Activated gamma-delta T cell treated with anti-CD3 and anti-CD28 coated beads, Interleukin-2, amount 50 U/mL, for 16 hours (primary cell): Measurements from ENCODE around the gene TPTE2.
"Not testable (repeated sequence)": the region's sequence is repeated elsewhere in the genome, so short reads cannot be mapped to it uniquely, and the experiment has no call there.

Source experiments
- DNase-seq: peaks from one replicate; pipeline ENCODE4 v3.0.0-alpha.2; 2020; ENCODE audit warnings: low read depth

Gene TPTE2

GRCh38 chr13:19561127-19561582, at the start of gene TPTE2:
TPTE2 (minus strand) TSS chr13:19561532; CDS start chr13:19503234, 58,298 bp downstream.
- not testable (repeated sequence) for DNase-seq

DNA sequence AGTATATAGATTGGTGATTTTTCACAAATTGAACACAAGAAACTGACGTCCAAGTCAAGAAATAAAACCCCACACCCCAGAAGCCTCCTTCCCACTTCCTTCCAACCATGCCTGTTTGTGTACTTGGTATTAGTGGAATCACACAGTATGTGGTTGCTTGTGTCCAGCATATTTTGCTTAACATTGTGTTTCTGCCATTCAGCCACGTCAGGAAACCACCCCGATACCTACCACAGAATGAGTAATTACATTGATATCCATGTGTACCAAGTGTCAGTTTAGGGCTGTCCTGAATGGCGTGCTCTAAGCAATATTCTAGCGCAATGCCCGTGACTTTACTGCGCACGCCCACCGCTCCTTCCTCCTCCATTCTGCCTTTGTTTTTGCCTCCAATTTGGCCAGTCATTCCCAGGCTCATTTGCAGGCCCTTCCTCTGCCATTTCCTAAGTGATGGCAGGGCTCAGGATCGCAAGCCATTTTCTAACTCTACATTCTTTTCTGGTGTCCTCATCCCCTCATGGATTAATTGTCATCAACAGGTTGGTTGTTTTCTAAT, 46.3 kb upstream of the TPTE2 start:
- DNase-seq: no peak

GRCh38 chr13:19606737-19607136, 45.4 kb upstream of the TPTE2 start:
- no peak for DNase-seq

DNA sequence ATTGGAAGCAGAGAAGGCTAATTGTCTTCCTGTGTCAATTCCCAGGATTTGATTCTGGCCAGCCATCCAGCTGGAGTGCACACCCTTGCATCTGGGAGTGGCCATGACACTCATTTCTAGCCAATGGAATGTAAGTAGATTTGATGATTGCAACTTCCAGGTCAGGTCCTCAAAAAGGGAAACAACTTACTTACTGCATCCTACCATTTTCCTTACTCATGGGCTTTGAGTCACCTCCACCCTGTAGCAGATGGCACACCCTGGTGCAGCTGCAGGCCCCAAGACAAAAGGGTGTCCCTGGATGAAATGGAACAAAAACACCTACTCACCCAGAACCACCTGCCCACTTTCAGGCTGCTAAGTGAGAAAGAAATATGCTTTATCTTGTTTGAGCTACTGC, 44.8 kb upstream of the TPTE2 start:
- DNase-seq: no peak

DNA sequence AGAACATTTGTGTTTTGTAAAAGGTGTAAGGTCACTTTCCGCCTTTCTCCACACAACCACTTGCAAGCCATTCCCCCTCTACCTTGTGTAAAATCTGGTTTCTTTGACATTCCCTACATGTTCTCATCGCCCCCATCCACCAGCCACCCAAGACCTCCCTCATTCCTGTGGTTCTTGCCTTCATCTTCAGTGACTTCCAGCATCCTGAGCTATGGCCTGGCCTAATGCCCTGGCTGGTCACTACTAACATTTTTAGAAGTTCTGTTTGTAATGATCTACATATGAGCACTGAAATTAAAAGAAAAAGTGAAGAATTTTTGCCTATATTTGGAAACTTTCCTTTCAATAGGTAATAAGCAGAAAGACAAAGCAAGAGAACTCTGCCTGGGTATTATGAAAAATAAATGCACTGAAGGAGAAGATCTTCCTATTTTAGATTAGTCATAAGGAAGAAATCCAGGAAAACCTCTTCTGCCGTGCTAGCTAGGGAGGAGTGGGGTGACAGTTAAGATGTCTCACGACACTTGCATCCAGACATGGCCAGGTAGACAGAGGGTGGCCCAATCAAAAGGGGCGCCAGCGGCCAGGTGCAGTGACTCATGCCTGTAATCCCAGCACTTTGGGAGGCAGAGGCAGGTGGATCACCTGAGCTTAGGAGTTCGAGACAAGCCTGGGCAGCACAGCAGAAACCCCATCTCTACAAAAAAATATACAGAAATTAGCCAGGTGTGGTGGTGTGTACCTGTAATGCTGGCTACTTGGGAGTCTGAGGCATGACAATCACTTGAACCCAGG, 44.0 kb upstream of the TPTE2 start:
- DNase-seq: no peak

- no peak for DNase-seq
These were observed 43.0 kb upstream of the TPTE2 start for GRCh38 chr13:19604306-19604705.

DNA sequence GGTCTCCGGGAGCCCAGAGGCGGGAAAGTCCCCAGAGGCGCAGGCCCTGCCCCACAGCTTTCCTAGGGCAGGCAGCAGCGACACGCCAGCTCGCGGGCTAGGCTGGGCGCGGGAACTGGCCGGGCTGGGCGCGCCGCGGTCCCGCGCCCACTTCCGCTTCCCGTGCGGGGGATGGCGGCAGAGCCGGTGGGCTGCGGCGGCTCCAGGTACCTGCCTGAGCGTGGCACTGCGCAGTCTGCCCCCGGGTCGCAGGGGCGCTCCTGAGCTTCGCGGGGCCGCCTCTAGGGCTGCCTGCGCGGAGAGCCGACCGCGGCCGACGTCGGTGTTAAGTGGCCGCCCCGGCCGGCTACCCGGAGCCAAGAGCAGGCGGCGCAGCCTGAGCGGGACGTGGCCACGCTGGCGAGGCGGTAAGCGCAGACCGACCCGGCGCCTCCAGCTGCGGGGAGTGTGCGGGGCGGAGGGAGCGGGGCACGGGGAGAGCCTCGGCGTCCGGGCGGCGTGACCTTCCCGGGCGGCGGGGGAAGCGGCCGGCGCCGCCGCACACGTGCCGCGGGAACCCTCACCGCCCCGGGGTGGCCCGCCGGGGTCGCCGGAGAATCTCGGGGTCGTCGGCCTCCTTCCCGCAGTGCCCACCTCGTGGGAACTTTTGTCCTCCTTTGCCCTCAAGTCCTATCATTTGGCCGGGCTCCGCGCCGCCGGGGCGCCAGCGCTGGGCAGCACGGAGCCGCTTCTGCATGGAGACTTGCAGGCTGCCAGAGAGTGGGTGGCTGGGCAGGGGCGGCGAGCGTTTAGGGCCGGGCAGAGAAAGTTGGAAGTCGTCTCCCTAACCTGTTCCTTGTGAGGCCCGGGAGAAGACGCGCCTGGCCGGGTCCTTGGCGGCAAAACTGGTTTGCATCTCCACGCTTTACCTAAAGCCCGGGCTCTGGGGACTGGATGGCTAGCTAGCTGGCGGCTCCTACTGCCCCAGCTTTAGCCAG, 40.7 kb upstream of the TPTE2 start:
- no peak for DNase-seq

DNA sequence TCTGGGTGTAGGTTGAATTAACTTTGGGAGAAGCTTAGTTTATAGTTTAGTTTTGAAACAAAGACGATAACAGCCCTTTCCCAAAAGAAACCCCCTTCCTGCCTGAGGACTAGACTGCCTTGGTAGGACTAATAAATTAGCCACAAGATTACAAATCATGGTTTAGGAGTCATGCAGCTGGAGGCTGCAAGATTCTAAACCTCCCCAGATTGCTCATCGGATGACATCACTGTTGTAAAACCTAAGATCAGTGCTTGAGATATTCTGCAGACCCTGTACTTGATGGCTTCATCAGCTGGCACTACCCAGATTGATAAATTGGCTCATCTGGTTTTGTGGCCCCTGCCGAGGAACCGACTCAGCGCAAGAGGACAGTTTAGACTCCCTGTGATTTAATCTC, 36.2 kb upstream of the TPTE2 start:
- no peak for DNase-seq

DNA sequence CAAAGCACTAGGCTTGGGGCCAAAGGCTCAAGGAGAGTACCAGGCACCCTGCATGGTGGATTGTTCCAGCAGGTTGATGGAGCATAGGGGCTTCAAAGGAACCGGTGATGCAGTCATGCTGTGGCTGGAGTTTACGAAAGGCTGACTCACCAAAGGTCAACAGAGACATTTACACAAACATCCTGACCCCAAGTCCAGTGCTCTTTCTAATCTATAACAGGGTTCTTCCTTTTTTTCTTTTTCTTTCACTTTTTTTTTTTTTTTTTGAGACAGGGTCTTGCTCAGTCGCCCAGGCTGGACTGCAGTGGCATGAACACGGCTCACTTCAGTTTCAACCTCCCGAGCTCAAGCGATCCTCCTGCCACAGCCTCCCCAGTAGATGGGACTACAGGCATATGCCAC, 35.6 kb upstream of the TPTE2 start:
- DNase-seq: no peak

GRCh38 chr13:19596086-19596485, 34.8 kb upstream of the TPTE2 start:
- no peak for DNase-seq

DNA sequence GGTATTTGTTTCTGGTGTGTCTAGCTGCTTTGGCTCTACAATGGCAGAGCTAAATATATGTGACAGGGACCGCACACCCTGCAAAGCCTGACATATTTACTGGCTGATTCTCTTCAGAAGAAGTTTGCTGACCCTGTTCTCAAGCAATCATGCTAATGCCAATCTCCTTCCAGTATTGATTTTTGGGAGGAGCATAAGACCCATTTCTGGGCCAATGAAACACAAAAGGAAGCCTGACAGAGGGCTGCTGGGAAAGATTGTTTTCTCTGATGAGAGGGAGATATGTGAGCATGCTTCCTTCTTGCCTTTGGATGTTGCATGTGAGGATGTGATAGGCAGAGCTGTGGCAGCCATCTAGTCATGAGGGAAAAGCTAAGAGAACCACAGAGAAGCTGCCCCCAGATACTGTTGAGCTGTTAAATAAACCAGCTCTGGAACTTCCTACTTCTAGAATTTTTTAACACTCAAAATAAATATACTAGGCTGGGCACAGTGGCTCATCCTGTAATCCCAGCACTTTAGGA, 31.4 kb upstream of the TPTE2 start:
- DNase-seq: no peak

GRCh38 chr13:19591864-19592263, 30.5 kb upstream of the TPTE2 start:
- DNase-seq: no peak

GRCh38 chr13:19590423-19590822, 29.1 kb upstream of the TPTE2 start:
- DNase-seq: no peak

DNA sequence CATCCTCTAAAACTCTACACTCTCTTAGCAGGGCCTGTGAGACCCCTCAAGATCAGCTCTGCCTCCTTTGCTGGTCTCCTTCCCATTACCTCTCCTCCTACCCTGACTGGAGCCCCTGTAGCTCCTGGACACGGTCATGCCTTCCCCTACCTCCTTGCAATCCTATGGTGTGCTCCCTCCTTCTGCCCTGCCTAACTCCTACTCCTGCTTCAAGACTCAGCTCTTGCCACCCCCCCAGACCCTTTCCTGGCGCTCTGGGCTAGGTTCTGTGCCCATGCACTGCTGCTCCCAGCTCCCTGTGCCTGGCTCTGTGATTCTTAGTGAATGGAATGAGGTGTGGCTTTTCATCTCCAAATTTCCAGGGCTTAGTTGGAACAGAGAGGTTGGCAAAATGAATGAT, 28.0 kb upstream of the TPTE2 start:
- DNase-seq: no peak

GRCh38 chr13:19587635-19588300, 26.4 kb upstream of the TPTE2 start:
- no peak for DNase-seq

DNA sequence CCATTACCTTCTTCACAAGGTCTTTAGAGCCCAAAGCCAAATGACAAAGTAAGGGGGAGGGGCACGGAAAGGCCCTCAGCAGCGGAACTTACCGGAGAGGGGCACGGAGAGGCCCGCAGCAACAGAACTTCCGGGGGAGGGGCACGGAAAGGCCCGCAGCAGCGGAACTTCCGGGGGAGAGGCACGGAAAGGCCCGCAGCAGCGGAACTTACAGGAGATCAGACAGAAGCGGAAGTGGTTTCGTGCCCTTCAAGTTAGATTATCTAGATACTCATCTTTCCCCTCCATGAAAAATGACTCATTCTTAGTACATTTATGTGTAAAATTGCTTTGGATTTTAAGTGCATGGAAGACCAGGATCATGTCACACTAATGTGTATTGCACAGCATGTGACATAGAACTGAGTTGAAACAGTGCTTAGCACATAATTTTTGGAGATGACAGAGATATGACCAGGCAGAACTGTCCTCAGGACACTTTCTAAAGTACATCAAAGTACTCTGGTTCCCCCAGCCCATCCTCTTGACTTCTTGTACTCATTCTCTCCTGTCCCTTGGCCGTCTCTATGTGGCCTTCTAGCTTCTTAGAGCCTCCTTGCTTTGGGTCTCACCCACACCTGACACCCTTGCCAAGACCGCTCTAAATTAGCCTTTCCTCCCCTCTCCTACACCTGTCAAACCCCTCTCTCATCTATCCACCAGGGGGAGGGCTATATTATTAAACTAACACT, 25.7 kb upstream of the TPTE2 start:
- DNase-seq: peak; percentile 66

GRCh38 chr13:19581675-19582074, 20.3 kb upstream of the TPTE2 start:
- no peak for DNase-seq

GRCh38 chr13:19575230-19575629, 13.9 kb upstream of the TPTE2 start:
- no peak for DNase-seq

GRCh38 chr13:19573120-19573716, 11.9 kb upstream of the TPTE2 start:
- DNase-seq: no peak

- DNase-seq: no peak
These were observed 10.9 kb upstream of the TPTE2 start for GRCh38 chr13:19572280-19572679.
